Measurements from ENCODE around the gene SCYGR8. TPM values are rescaled to one million over a fixed set of nuclear protein-coding genes. Genes with fewer than 3 reads are reported as not detected.

Gene SCYGR8
- total RNA-seq, 4 donors from 2014 or later = not detected

DNA sequence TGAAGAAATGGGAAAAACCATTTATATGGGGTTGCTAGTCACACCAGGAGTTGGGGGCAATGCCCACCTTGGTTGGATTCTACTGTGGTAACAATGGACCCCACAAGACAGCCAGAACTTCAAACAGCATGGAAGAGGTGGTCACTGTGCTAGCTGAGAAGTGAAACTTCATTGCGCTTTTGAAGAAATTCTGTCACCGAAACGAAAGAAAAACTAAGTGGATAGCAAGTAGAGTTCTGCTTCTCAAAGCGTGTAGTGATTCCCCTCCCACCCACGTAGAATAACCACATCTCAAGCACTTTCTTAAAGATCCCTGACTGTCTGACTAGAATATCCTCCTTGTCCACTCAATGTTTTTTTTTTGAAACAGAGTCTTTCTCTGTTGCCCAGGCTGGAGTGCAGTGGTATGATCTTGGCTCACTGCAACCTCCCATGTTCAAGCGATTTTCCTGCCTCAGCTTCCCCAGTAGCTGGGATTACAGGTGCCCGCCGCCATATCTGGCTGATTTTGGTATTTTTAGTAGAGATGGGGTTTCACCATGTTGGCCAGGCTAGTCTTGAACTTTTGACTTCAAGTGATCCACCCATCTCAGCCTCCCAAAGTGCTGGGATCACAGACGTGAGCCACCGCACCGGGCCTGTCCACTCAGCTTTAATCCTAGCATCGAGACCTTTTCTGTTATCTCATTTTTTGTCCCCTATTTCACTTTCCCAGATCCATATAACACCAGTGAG lies 37.9 kb downstream of the SCYGR8 start:
- Histone ChIP-seq H3K4me1 (peaks cover 0 to 11% (median 0%) of the 10 kb centered on the region in 4 donors), H3K27me3 (no peaks in the 10 kb centered on the region), H3K9me3 (no peaks in the 10 kb centered on the region), H3K4me3 (peak overlapping the region in 2 of 4 donors; percentile 10 to 11), H3K36me3 (no peaks in the 10 kb centered on the region), H3K27ac (peak overlapping the region; percentile 6 to 46 (median 26))
- no peak for TF ChIP-seq POLR2A (IDR thresholded peaks at IDR 0.05)
- TF ChIP-seq, protein P1, sequence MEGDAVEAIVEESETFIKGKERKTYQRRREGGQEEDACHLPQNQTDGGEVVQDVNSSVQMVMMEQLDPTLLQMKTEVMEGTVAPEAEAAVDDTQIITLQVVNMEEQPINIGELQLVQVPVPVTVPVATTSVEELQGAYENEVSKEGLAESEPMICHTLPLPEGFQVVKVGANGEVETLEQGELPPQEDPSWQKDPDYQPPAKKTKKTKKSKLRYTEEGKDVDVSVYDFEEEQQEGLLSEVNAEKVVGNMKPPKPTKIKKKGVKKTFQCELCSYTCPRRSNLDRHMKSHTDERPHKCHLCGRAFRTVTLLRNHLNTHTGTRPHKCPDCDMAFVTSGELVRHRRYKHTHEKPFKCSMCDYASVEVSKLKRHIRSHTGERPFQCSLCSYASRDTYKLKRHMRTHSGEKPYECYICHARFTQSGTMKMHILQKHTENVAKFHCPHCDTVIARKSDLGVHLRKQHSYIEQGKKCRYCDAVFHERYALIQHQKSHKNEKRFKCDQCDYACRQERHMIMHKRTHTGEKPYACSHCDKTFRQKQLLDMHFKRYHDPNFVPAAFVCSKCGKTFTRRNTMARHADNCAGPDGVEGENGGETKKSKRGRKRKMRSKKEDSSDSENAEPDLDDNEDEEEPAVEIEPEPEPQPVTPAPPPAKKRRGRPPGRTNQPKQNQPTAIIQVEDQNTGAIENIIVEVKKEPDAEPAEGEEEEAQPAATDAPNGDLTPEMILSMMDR (IDR thresholded peaks at IDR 0.05) = no peak
- DNase-seq = no peak

DNA sequence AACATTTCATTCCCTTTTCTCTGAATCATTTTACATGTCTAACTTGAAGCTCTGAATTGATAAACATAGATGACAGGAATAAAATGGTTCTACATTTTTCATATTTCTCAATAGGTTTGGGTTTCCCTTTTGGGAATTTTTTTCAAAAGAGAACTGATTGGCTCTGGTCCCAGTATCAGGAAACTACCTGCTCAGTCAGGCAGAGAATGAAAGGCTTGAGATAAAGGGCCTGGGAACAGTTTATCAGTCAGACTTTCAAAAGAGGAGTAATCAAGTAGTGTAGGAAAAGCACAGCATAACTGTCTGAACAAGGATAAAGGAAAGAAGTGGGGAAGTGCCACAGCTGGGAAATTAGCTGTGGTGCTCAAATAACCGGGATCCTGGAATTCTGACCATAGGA lies 39.6 kb downstream of the SCYGR8 start:
- no peak for DNase-seq

DNA sequence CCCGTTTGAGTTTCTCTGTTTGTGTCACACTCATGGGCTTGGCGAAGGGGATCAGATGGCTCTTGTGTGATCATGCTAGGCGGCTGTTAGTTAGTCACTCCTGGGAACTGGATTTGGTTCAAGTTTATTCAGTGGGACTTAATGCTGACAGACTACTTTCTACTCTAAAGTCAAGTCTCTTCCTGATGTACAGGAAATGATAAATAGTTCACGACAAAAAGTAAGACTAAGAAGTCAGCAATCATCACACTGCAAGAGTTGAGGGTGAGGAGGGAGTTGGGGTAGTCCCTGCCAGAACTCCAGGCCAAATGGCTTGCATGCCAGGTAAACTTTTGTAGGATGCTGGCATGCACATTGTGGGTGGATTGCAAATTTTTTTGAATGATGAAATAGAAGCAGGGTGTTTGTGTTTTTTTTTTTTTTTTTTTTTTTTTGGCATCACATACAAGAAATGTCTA lies 42.9 kb downstream of the SCYGR8 start:
- no peak overlapping the region for H3K27ac ChIP-seq
- no peaks in the 10 kb centered on the region for H3K4me1 ChIP-seq
- DNase-seq = no peak
- no peaks in the 10 kb centered on the region for H3K36me3 ChIP-seq
- H3K27me3 ChIP-seq = no peaks in the 10 kb centered on the region
- TF ChIP-seq, protein P1 (IDR thresholded peaks at IDR 0.05) = no peak
- TF ChIP-seq POLR2A (IDR thresholded peaks at IDR 0.05) = no peak
- H3K4me3 ChIP-seq = no peak overlapping the region
- H3K9me3 ChIP-seq = no peaks in the 10 kb centered on the region

More for the DNA sequence above, 39.6 kb downstream of the SCYGR8 start:
- Histone ChIP-seq H3K36me3 (no peaks in the 10 kb centered on the region), H3K27me3 (no peaks in the 10 kb centered on the region), H3K4me1 (peaks cover 0 to 11% (median 0%) of the 10 kb centered on the region in 4 donors), H3K27ac (no peak overlapping the region), H3K9me3 (no peaks in the 10 kb centered on the region), H3K4me3 (no peak overlapping the region)
- TF ChIP-seq, protein P1 (IDR thresholded peaks at IDR 0.05) = no peak
- no peak for TF ChIP-seq POLR2A (IDR thresholded peaks at IDR 0.05)

DNA sequence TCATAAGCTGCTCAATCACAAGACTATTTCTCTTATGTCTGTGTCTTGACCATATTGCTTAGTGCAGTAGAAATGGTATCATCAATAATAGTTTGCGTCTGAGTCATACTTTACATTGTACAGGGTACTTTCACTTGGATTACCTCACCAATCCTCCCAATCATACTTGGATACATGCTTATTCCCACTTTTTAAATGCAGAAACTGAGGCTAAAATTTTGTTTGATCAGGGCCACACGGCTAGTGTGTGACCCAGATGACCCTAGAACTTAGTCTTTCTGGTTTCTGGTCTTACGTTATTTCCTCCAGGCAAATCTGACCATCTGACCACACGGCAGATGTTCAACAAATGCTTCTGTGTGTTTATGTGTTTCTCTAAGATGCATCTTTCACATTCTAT lies 44.1 kb downstream of the SCYGR8 start:
- Histone ChIP-seq H3K4me1 (no peaks in the 10 kb centered on the region), H3K27ac (no peak overlapping the region), H3K27me3 (no peaks in the 10 kb centered on the region), H3K9me3 (no peaks in the 10 kb centered on the region), H3K36me3 (no peaks in the 10 kb centered on the region), H3K4me3 (no peak overlapping the region)
- no peak for DNase-seq
- no peak for TF ChIP-seq POLR2A (IDR thresholded peaks at IDR 0.05)
- TF ChIP-seq, protein P1 (IDR thresholded peaks at IDR 0.05) = no peak

DNA sequence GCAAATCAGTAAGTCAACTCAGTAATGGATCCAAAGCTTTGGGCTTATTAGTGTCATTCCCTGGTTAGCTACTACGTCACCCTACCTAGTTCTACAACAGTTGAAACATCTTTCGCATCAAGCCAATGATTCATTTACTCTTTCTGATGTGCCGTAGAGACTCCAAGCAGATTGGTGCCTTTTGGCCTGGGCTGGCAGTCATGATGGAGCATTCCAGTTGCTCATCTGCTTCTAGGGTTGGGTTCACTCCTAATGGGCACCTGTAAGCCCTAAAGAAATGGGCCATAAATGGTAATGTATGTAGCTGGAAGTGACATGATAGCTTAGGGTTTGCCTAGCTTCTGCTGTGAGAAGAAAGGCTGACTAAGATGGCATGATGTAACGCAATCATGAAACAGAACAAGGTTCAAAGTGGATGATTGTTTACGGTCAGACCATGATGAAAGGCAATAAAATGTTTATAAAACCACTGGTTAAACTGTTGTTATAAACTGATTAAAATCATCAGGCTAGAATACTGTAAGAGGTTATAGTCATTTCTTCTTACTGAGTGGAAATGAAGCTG lies 47.5 kb downstream of the SCYGR8 start:
- Histone ChIP-seq H3K36me3 (no peaks in the 10 kb centered on the region), H3K9me3 (no peaks in the 10 kb centered on the region), H3K27ac (peak overlapping the region in 2 of 4 donors; percentile 0 to 73), H3K27me3 (no peaks in the 10 kb centered on the region), H3K4me3 (no peak overlapping the region), H3K4me1 (no peaks in the 10 kb centered on the region)
- DNase-seq = peak in 2 of 3 donors; percentile 58 to 67
- TF ChIP-seq, protein P1 (IDR thresholded peaks at IDR 0.05) = no peak
- no peak for TF ChIP-seq POLR2A (IDR thresholded peaks at IDR 0.05)

Small RNAs within 50 kb of the gene (small RNA-seq; reads per million reads assigned to genes)
- gene RNA5SP121 (0 reads per million in 2 donors), gene SNRPGP8 (0 reads per million in 2 donors)

Other genes with a start within 250 kb of the SCYGR8 start
- gene SCYGR2, start 147.0 kb upstream of the SCYGR8 start, total RNA-seq = not detected
- not detected for gene SCYGR3, start 131.1 kb upstream of the SCYGR8 start, total RNA-seq
- not detected for gene SCYGR4, start 128.4 kb upstream of the SCYGR8 start, total RNA-seq
- gene SCYGR5, start 79.1 kb upstream of the SCYGR8 start, total RNA-seq = not detected
- 10 to 100 TPM in 3 of 4 donors, 1 to 10 TPM in 1; 5.0 to 40.0 (median 23.1) TPM for gene SLC19A3, start 27.9 kb upstream of the SCYGR8 start, total RNA-seq
- not detected for gene SCYGR6, start 21.1 kb upstream of the SCYGR8 start, total RNA-seq
- not detected for gene SCYGR7, start 17.6 kb upstream of the SCYGR8 start, total RNA-seq
- 10 to 100 TPM in 1 of 4 donors, 1 to 10 TPM in 2, not detected in 1; 4.0 to 14.0 (median 5.1) TPM for gene CCL20, start 67.9 kb downstream of the SCYGR8 start, total RNA-seq
- not detected for gene DAW1, start 125.7 kb downstream of the SCYGR8 start, total RNA-seq

Measured in Peyer's patch (tissue), 4 donors.